Caco-2 (cell line): Measurements from ENCODE around the gene COX4I2. TPM values are rescaled to one million over a fixed set of nuclear protein-coding genes. Genes with fewer than 3 reads are reported as not detected.
"Not testable (repeated sequence)": the region's sequence is repeated elsewhere in the genome, so short reads cannot be mapped to it uniquely, and the experiment has no call there.

Experiments used
- BruUV-seq: library from RNA; stranded (reverse); fragments of 400-500 nt; replicated peaks from 2 replicates; lab custom pipeline; 2021; lab: Mats Ljungman, UMichigan
- CTCF ChIA-PET: fragments of 300-600 bp; sonication (Branson Sonifier 250); formaldehyde crosslinking; loops from one replicate; lab custom pipeline; 2022; ENCODE audit warnings: antibody characterized with exemption; lab: Charles Lee
- POLR2A ChIA-PET: fragments of 300-600 bp; sonication (Branson Sonifier 250); formaldehyde crosslinking; loops from one replicate; lab custom pipeline; 2022; ENCODE audit warnings: antibody characterized with exemption; lab: Charles Lee
- DNase-seq, 2 experiments: peaks; one replicate each; pipeline versions ENCODE4 v3.0.0 to v3.0.0-alpha.2; 2020 to 2022
- H3K27me3 ChIP-seq: replicated peaks from 2 replicates; pipeline ENCODE4 v1.6.0; 2011; ENCODE audit warnings: low read length; ENCODE audit not compliant: control insufficient read depth, insufficient read depth
- H3K36me3 ChIP-seq: 2 replicates; pipeline ENCODE4 v1.5.1; 2011; ENCODE audit warnings: low read length; ENCODE audit not compliant: control insufficient read depth, insufficient read depth
- H3K4me1 ChIP-seq: fragments of 250-450 bp; sonication (Bioruptor Pico); 2 replicates; pipeline ENCODE4 v1.5.1; 2020; ENCODE audit warnings: mild to moderate bottlenecking
- H3K4me3 ChIP-seq: 2 replicates; pipeline ENCODE4 v1.5.1; 2011; ENCODE audit warnings: low read depth, mild to moderate bottlenecking, control low read depth, low read length
- H3K9me3 ChIP-seq: fragments of 250-450 bp; sonication (Bioruptor Pico); 2 replicates; pipeline ENCODE4 v1.5.1; 2020; ENCODE audit warnings: mild to moderate bottlenecking, moderate library complexity
- H3K27ac Mint-ChIP-seq: one replicate; pipeline ENCODE4 v1.8.0; 2022; ENCODE audit warnings: mixed read lengths; ENCODE audit not compliant: unreplicated experiment
- H3K27me3 Mint-ChIP-seq: one replicate; pipeline ENCODE4 v1.8.0; 2022; ENCODE audit warnings: mixed read lengths; ENCODE audit not compliant: insufficient read depth, unreplicated experiment
- H3K36me3 Mint-ChIP-seq: one replicate; pipeline ENCODE4 v1.8.0; 2022; ENCODE audit warnings: mild to moderate bottlenecking, mixed read lengths; ENCODE audit not compliant: insufficient read depth, unreplicated experiment
- H3K4me1 Mint-ChIP-seq: one replicate; pipeline ENCODE4 v1.8.0; 2022; ENCODE audit warnings: low read depth, mixed read lengths; ENCODE audit not compliant: unreplicated experiment
- H3K4me3 Mint-ChIP-seq: one replicate; pipeline ENCODE4 v1.8.0; 2022; ENCODE audit warnings: mild to moderate bottlenecking, moderate library complexity, mixed read lengths; ENCODE audit not compliant: unreplicated experiment
- H3K9me3 Mint-ChIP-seq: one replicate; pipeline ENCODE4 v1.8.0; 2022; ENCODE audit warnings: mixed read lengths; ENCODE audit not compliant: unreplicated experiment
- intact Hi-C: fragments of 100-400 bp; cut with micrococcal nuclease; formaldehyde crosslinking; loops from one replicate; pipeline ENCODE4 v1.10.0; 2022; ENCODE audit not compliant: unreplicated experiment
- total RNA-seq: library from RNA; stranded (reverse); gene quantifications from 2 replicates; pipeline ENCODE4 v1.2.3, GENCODE V29; 2022
- TF ChIP-seq, protein P1 (sequence below), 2 experiments: fragments of 200-600 bp in 1 of 2; IDR thresholded peaks; 1 replicate in 1 of 2; 2 replicates in 1 of 2; pipeline versions ENCODE4 v1.5.1 to v1.8.0; 2011 to 2022; ENCODE audit warnings: antibody characterized with exemption in 1 of 2, control low read depth in 1 of 2, inconsistent platforms in 1 of 2, low read depth in 1 of 2, low read length in 1 of 2, mild to moderate bottlenecking in 1 of 2, moderate library complexity in 1 of 2; ENCODE audit not compliant: insufficient read depth in 1 of 2, severe bottlenecking in 1 of 2, unreplicated experiment in 1 of 2

The COX4I2 gene
- total RNA-seq, 1 experiment from 2014 or later = not detected

DNA sequence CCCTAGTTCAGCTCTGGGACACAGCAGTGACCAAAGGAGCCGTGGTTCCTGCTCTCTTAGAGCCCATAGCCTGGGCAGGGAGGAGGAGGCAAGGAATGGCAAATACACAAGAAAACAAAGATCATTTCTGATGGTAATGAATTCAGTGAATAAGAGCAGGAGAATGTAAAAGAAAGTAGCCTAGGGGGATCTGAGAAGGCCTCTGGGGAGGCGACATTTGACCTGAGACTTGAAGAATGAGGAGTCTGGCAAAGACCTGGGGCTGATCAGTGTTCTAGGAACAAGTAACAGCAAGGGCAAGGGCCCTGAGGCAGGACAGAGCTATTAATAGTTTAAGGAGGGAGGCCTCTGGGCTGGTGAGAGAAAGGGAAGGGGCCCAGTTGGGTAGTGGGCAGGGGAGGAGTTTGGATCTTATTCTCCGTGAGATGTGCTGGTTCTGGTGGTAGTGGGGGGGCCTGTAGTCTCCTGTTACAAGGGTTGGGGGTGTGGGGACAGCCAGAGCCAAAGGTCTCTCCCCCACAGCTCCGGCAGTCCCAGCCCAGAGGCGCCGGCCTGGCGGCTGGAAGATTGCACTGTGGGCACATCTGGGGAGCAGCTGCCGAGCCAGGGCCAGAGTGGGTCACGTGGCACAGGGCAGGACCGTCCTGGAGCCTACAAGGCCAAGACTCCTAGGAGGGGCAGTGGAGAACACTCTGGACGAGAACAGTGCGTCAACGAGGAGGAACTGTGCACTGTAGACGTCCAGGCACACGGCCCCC, 41.9 kb upstream of the COX4I2 start:
- H3K4me1 ChIP-seq = peaks cover 25% of the 10 kb centered on the region
- DNase-seq = peak; percentile 61 to 87
- H3K9me3 ChIP-seq = no peaks in the 10 kb centered on the region
- no peaks in the 10 kb centered on the region for H3K27me3 ChIP-seq
- ChIA-PET CTCF (interaction anchor here (0.6 to 2.5 kb wide), 5 partner anchors 11 to 33 kb away, joined by 3 to 15 read pairs (median 3); no protein-coding TSS in a partner anchor), POLR2A (interaction anchor here (0.5 to 1.5 kb wide), 6 partner anchors 9 to 22 kb away, joined by 4 to 8 read pairs (median 4); partner anchors contain the start of gene ID1)
- Mint-ChIP-seq H3K36me3 (no peaks in the 10 kb centered on the region), H3K4me1 (peaks cover 21% of the 10 kb centered on the region), H3K27me3 (no peaks in the 10 kb centered on the region), H3K9me3 (no peaks in the 10 kb centered on the region), H3K4me3 (no peak overlapping the region), H3K27ac (peak overlapping the region; percentile 66)
- BruUV-seq = no TSS peak
- intact Hi-C loops = loop anchor here (1.0 kb wide), 2 partner anchors 7 to 12 kb away; no protein-coding TSS in a partner anchor
- no peak overlapping the region for H3K4me3 ChIP-seq
- TF ChIP-seq, protein P1, sequence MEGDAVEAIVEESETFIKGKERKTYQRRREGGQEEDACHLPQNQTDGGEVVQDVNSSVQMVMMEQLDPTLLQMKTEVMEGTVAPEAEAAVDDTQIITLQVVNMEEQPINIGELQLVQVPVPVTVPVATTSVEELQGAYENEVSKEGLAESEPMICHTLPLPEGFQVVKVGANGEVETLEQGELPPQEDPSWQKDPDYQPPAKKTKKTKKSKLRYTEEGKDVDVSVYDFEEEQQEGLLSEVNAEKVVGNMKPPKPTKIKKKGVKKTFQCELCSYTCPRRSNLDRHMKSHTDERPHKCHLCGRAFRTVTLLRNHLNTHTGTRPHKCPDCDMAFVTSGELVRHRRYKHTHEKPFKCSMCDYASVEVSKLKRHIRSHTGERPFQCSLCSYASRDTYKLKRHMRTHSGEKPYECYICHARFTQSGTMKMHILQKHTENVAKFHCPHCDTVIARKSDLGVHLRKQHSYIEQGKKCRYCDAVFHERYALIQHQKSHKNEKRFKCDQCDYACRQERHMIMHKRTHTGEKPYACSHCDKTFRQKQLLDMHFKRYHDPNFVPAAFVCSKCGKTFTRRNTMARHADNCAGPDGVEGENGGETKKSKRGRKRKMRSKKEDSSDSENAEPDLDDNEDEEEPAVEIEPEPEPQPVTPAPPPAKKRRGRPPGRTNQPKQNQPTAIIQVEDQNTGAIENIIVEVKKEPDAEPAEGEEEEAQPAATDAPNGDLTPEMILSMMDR (IDR thresholded peaks at IDR 0.05; ENCODE audit: insufficient read depth in 1 of 2, low read depth in 1 of 2, low read length in 1 of 2, severe bottlenecking in 1 of 2, unreplicated experiment in 1 of 2) = no peak
- H3K36me3 ChIP-seq = no peaks in the 10 kb centered on the region

DNA sequence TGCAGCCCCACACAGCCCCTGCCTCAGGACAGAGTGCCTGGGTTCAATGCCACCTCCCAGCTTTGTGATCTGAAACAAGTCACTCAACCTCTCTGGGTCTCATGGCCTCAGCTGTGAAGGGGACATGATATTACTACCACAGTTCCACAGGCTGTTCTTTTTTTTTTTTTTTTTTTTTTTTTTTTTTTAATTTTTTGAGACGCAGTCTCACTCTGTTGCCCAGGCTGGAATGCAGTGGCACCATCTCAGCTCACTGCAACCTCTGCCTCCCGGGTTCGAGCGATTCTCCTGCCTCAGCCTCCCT, 41.3 kb upstream of the COX4I2 start:
- H3K27me3 ChIP-seq, H3K27me3 Mint-ChIP-seq, H3K4me3 Mint-ChIP-seq, H3K9me3 Mint-ChIP-seq, H3K36me3 ChIP-seq, intact Hi-C loops, BruUV-seq, H3K36me3 Mint-ChIP-seq, DNase-seq, H3K9me3 ChIP-seq, H3K4me3 ChIP-seq: not testable (repeated sequence)
- Mint-ChIP-seq H3K27ac (peak overlapping the region; percentile 66), H3K4me1 (peaks cover 21% of the 10 kb centered on the region)
- CTCF ChIA-PET = interaction anchor here (1.3 to 2.5 kb wide), 2 partner anchors 12 to 16 kb away, joined by 3 to 15 read pairs; no protein-coding TSS in a partner anchor
- POLR2A ChIA-PET = interaction anchor here (0.7 to 1.5 kb wide), 7 partner anchors 9 to 43 kb away, joined by 3 to 15 read pairs (median 7); partner anchors contain the start of gene ID1
- H3K4me1 ChIP-seq = peaks cover 21% of the 10 kb centered on the region

DNA sequence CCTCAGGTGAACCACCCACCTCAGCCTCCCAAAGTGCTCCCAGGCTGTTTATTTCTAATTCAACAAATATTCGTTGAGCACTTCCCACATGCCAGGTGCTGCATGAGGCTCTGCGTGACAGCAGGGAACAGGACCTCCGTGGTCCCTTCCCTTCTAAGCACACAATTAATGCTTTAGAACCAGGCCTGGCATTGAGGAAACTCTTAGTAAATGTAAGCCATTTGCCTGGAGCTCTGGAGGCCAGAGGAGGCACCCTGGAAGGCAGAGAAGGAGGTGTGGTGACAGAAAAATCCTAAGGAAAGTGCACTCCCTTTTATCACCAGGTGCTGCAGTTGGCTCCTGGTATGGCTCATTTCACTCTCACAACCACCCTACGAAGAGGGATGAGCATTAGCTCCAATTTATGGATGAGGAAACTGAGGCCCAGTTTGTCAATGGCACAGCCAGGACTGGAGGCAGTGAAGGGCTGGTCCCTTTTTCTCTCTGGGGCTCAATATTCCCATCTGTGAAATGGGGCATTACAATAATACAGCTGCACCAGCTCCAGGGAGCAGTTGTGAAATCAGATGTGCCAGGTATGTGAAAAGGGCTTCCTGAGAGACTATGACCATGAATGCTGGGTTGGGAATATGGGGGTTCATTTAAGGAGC, 40.8 kb upstream of the COX4I2 start:
- intact Hi-C loops = no loop called here
- BruUV-seq = no TSS peak
- peaks cover 21% of the 10 kb centered on the region for H3K4me1 Mint-ChIP-seq
- H3K36me3 Mint-ChIP-seq = no peaks in the 10 kb centered on the region
- H3K27me3 Mint-ChIP-seq = no peaks in the 10 kb centered on the region
- H3K9me3 Mint-ChIP-seq = no peaks in the 10 kb centered on the region
- H3K4me1 ChIP-seq = peaks cover 21% of the 10 kb centered on the region
- H3K4me3 Mint-ChIP-seq = no peak overlapping the region
- TF ChIP-seq, protein P1 (IDR thresholded peaks at IDR 0.05; ENCODE audit: insufficient read depth in 1 of 2, low read depth in 1 of 2, low read length in 1 of 2, severe bottlenecking in 1 of 2, unreplicated experiment in 1 of 2) = no peak
- H3K27me3 ChIP-seq = no peaks in the 10 kb centered on the region
- H3K4me3 ChIP-seq = no peak overlapping the region
- POLR2A ChIA-PET = interaction anchor here (0.7 to 1.0 kb wide), 3 partner anchors 8 to 44 kb away, joined by 3 to 15 read pairs (median 8); partner anchors contain the start of gene ID1
- H3K9me3 ChIP-seq = no peaks in the 10 kb centered on the region
- no peaks in the 10 kb centered on the region for H3K36me3 ChIP-seq
- DNase-seq = peak in 1 of 2 experiments; percentile 40
- no peak overlapping the region for H3K27ac Mint-ChIP-seq
- CTCF ChIA-PET = interaction anchor here (1.2 to 2.5 kb wide), 2 partner anchors 16 kb away, joined by 4 to 15 read pairs; no protein-coding TSS in a partner anchor
